IMR-90 (cell line): Measurements from ENCODE around the gene MAGI2. TPM values are rescaled to one million over a fixed set of nuclear protein-coding genes. Genes with fewer than 3 reads are reported as not detected.

Experiments
- ATAC-seq: fragments of 200-7000 bp; cut with Tn5 transposase; 2 replicates; pipeline ENCODE4 v1.9.1; 2020; ENCODE audit warnings: low read depth, mild to moderate bottlenecking, moderate library complexity
- BruUV-seq: library from RNA; stranded (reverse); fragments of 400-500 nt; replicated peaks from 2 replicates; lab custom pipeline; 2021; lab: Mats Ljungman, UMichigan
- CTCF ChIA-PET: fragments of 300-600 bp; formaldehyde crosslinking; extraction: SDS; loops from one replicate; lab custom pipeline; 2021; ENCODE audit warnings: antibody characterized with exemption; lab: Yijun Ruan, JAX
- POLR2A ChIA-PET: fragments of 300-600 bp; sonication (Branson Sonifier 250); formaldehyde crosslinking; loops from one replicate; lab custom pipeline; 2022; ENCODE audit warnings: antibody characterized with exemption; ENCODE audit not compliant: unreplicated experiment; lab: Charles Lee
- DNase-seq: peaks from one replicate; pipeline ENCODE4 v3.0.0; 2013
- H2AFZ ChIP-seq: replicated peaks from 2 replicates; pipeline ENCODE3; 2013; ENCODE audit warnings: low read length, mild to moderate bottlenecking; ENCODE audit not compliant: poor library complexity
- H2AK5ac ChIP-seq: 2 replicates; pipeline ENCODE4 v1.6.1; 2013; ENCODE audit warnings: low read depth, low read length, inconsistent platforms
- H2AK9ac ChIP-seq: replicated peaks from 2 replicates; pipeline ENCODE3; 2013; ENCODE audit warnings: mild to moderate bottlenecking, low read depth, low read length, moderate library complexity; ENCODE audit not compliant: poor library complexity
- H2BK120ac ChIP-seq: 2 replicates; pipeline ENCODE4 v1.6.1; 2013; ENCODE audit warnings: low read depth, low read length, inconsistent platforms
- H2BK15ac ChIP-seq: 3 replicates; pipeline ENCODE4 v1.6.1; 2013; ENCODE audit warnings: low read depth, low read length, inconsistent platforms
- H2BK20ac ChIP-seq: 2 replicates; pipeline ENCODE4 v1.6.1; 2013; ENCODE audit warnings: low read depth, mild to moderate bottlenecking, inconsistent platforms, low read length, moderate library complexity
- H2BK5ac ChIP-seq: 2 replicates; pipeline ENCODE4 v1.6.1; 2013; ENCODE audit warnings: mild to moderate bottlenecking, low read depth, low read length, inconsistent platforms; ENCODE audit not compliant: poor library complexity, severe bottlenecking
- H3K14ac ChIP-seq: replicated peaks from 2 replicates; pipeline ENCODE4 v1.6.1; 2013; ENCODE audit warnings: low read depth, low read length, inconsistent platforms
- H3K18ac ChIP-seq: 2 replicates; pipeline ENCODE4 v1.6.1; 2013; ENCODE audit warnings: low read depth, low read length, control low read depth
- H3K23ac ChIP-seq: 2 replicates; pipeline ENCODE4 v1.6.1; 2013; ENCODE audit warnings: low read depth, low read length, inconsistent platforms
- H3K27ac ChIP-seq: 2 replicates; pipeline ENCODE4 v1.5.1; 2013; ENCODE audit warnings: mild to moderate bottlenecking, control low read depth, low read length; ENCODE audit not compliant: insufficient read depth
- H3K27me3 ChIP-seq: 2 replicates; pipeline ENCODE4 v1.6.1; 2013; ENCODE audit warnings: low read length; ENCODE audit not compliant: control insufficient read depth, insufficient read depth
- H3K36me3 ChIP-seq: 2 replicates; pipeline ENCODE4 v1.6.1; 2013; ENCODE audit warnings: low read length, mixed read lengths; ENCODE audit not compliant: control insufficient read depth, insufficient read depth
- H3K4ac ChIP-seq: 2 replicates; pipeline ENCODE4 v1.6.1; 2013; ENCODE audit warnings: low read depth, low read length, inconsistent platforms
- H3K4me1 ChIP-seq: 2 replicates; pipeline ENCODE4 v1.6.1; 2013; ENCODE audit warnings: low read length, mixed read lengths; ENCODE audit not compliant: control insufficient read depth, insufficient read depth
- H3K4me2 ChIP-seq: 2 replicates; pipeline ENCODE4 v1.6.1; 2013; ENCODE audit warnings: low read depth, mild to moderate bottlenecking, control low read depth, low read length, moderate library complexity
- H3K4me3 ChIP-seq: 2 replicates; pipeline ENCODE4 v1.5.1; 2013; ENCODE audit warnings: low read depth, mild to moderate bottlenecking, control low read depth, low read length, moderate library complexity; ENCODE audit not compliant: insufficient read depth
- H3K56ac ChIP-seq: 2 replicates; pipeline ENCODE4 v1.6.1; 2013; ENCODE audit warnings: low read length, inconsistent platforms; ENCODE audit not compliant: insufficient read depth; ENCODE audit errors: extremely low read depth
- H3K79me1 ChIP-seq, 2 experiments: 2 replicates each; pipeline ENCODE4 v1.6.1; 2013; ENCODE audit warnings: low read length in 2 of 2, inconsistent platforms in 1 of 2, low read depth in 1 of 2
- H3K9ac ChIP-seq: 2 replicates; pipeline ENCODE4 v1.6.1; 2013; ENCODE audit warnings: low read depth, low read length, control low read depth
- H3K9me1 ChIP-seq: 2 replicates; pipeline ENCODE4 v1.6.1; 2013; ENCODE audit warnings: low read length, inconsistent platforms; ENCODE audit not compliant: insufficient read depth
- H3K9me3 ChIP-seq: 2 replicates; pipeline ENCODE4 v1.6.1; 2013; ENCODE audit warnings: low read length; ENCODE audit not compliant: control insufficient read depth, insufficient read depth
- H4K20me1 ChIP-seq: 2 replicates; pipeline ENCODE4 v1.6.1; 2013; ENCODE audit warnings: low read length, inconsistent platforms; ENCODE audit not compliant: insufficient read depth
- H4K5ac ChIP-seq: 2 replicates; pipeline ENCODE4 v1.6.1; 2013; ENCODE audit warnings: mild to moderate bottlenecking, low read depth, low read length, control low read depth
- H4K8ac ChIP-seq, 2 experiments: 2 replicates each; pipeline ENCODE4 v1.6.1; 2013; ENCODE audit warnings: low read depth in 2 of 2, low read length in 2 of 2, control low read depth in 1 of 2, inconsistent platforms in 1 of 2
- H4K91ac ChIP-seq: 2 replicates; pipeline ENCODE4 v1.6.1; 2013; ENCODE audit warnings: low read depth, low read length, inconsistent platforms; ENCODE audit not compliant: insufficient read depth
- BHLHE40 ChIP-seq: fragments of 150-350 bp; IDR thresholded peaks from 2 replicates; pipeline ENCODE4 v1.6.1; 2016; ENCODE audit warnings: mild to moderate bottlenecking, low read depth, low read length
- CEBPB ChIP-seq: IDR thresholded peaks from 2 replicates; pipeline ENCODE4 v1.6.1; 2012; ENCODE audit warnings: low read depth, low read length, improper control_type of control experiment
- CHD1 ChIP-seq: IDR thresholded peaks from 2 replicates; pipeline ENCODE4 v1.6.1; 2012; ENCODE audit warnings: low read depth, low read length, improper control_type of control experiment
- CTCF ChIP-seq: conservative IDR thresholded peaks from 2 replicates; pipeline ENCODE4 v1.5.1; 2012; ENCODE audit warnings: mild to moderate bottlenecking, low read depth, low read length, improper control_type of control experiment
- ELK1 ChIP-seq: fragments of 150-350 bp; IDR thresholded peaks from 2 replicates; pipeline ENCODE4 v1.6.1; 2016; ENCODE audit warnings: low read depth, mild to moderate bottlenecking, low read length, moderate library complexity, borderline replicate concordance
- FOS ChIP-seq: fragments of 150-350 bp; IDR thresholded peaks from 2 replicates; pipeline ENCODE4 v1.6.1; 2016; ENCODE audit warnings: low read depth, low read length
- MAFK ChIP-seq: IDR thresholded peaks from 2 replicates; pipeline ENCODE4 v1.6.1; 2012; ENCODE audit warnings: low read depth, low read length, improper control_type of control experiment
- MAZ ChIP-seq: IDR thresholded peaks from 2 replicates; pipeline ENCODE4 v1.6.1; 2012; ENCODE audit warnings: low read depth, mild to moderate bottlenecking, low read length, improper control_type of control experiment, moderate library complexity, borderline replicate concordance
- MXI1 ChIP-seq: IDR thresholded peaks from 2 replicates; pipeline ENCODE4 v1.6.1; 2012; ENCODE audit warnings: low read depth, mild to moderate bottlenecking, low read length, moderate library complexity, borderline replicate concordance
- NFE2L2 ChIP-seq: fragments of 150-350 bp; IDR thresholded peaks from 2 replicates; pipeline ENCODE4 v1.6.1; 2016; ENCODE audit warnings: low read depth, mild to moderate bottlenecking, low read length
- POLR2A ChIP-seq: IDR thresholded peaks from 2 replicates; pipeline ENCODE4 v1.6.1; 2012; ENCODE audit warnings: mild to moderate bottlenecking, low read depth, low read length
- RAD21 ChIP-seq: IDR thresholded peaks from 2 replicates; pipeline ENCODE4 v1.6.1; 2012; ENCODE audit warnings: low read length, improper control_type of control experiment
- RCOR1 ChIP-seq: IDR thresholded peaks from 2 replicates; pipeline ENCODE4 v1.6.1; 2012; ENCODE audit warnings: mild to moderate bottlenecking, low read length, improper control_type of control experiment; ENCODE audit not compliant: insufficient replicate concordance
- RFX5 ChIP-seq: IDR thresholded peaks from 2 replicates; pipeline ENCODE4 v1.8.0; 2012; ENCODE audit warnings: low read depth, mild to moderate bottlenecking, low read length, moderate library complexity
- SMC3 ChIP-seq: fragments of 150-350 bp; IDR thresholded peaks from 2 replicates; pipeline ENCODE4 v1.6.1; 2016; ENCODE audit warnings: low read depth, mild to moderate bottlenecking, antibody characterized with exemption, low read length, moderate library complexity
- WGBS, 2 experiments: methylation state at CpG; one replicate each; pipeline versions ENCODE4 v1.1.5 to v1.1.7; 2013; ENCODE audit warnings: missing lambda C conversion rate in 2 of 2; ENCODE audit not compliant: insufficient read length in 1 of 2; ENCODE audit errors: extremely low coverage in 2 of 2; 5-methylcytosine and 5-hydroxymethylcytosine counted together
- dilution Hi-C: fragments of 300-500 bp; cut with HindIII; formaldehyde crosslinking; loops from one replicate; pipeline ENCODE4 v1.14.3; 2018; ENCODE audit warnings: low sequenced_read_pairs; ENCODE audit not compliant: unreplicated experiment
- in situ Hi-C: fragments of 300-500 bp; cut with MboI; formaldehyde crosslinking; loops from 3 replicates; pipeline ENCODE4 v1.14.3; 2019; ENCODE audit warnings: low sequenced_read_pairs, inconsistent platforms, mixed read lengths
- intact Hi-C: fragments of 100-400 bp; cut with micrococcal nuclease; formaldehyde crosslinking; loops from 2 replicates; pipeline ENCODE4 v1.10.0; 2022
- polyA plus RNA-seq, 3 experiments: library from polyadenylated mRNA; depleted of rRNA; stranded (reverse); fragments of >200 nt; gene quantifications; 2 replicates each; pipeline ENCODE4 v1.2.3, GENCODE V29; 2012; ENCODE audit warnings: low replicate concordance in 1 of 3
- total RNA-seq: library from RNA; depleted of rRNA; stranded (reverse); fragments of >200 nt; gene quantifications from 2 replicates; pipeline ENCODE4 v1.2.3, GENCODE V29; 2012
- TF ChIP-seq, protein P1 (sequence below): fragments of 150-350 bp; IDR thresholded peaks from 2 replicates; pipeline ENCODE4 v1.6.1; 2017; ENCODE audit warnings: mild to moderate bottlenecking, antibody characterized with exemption, low read length, low read depth

MAGI2 gene
- total and polyA plus RNA-seq, 2 of the 4 experiments (the other 2 are of a cell fraction): 2.5 to 17.9 TPM

DNA sequence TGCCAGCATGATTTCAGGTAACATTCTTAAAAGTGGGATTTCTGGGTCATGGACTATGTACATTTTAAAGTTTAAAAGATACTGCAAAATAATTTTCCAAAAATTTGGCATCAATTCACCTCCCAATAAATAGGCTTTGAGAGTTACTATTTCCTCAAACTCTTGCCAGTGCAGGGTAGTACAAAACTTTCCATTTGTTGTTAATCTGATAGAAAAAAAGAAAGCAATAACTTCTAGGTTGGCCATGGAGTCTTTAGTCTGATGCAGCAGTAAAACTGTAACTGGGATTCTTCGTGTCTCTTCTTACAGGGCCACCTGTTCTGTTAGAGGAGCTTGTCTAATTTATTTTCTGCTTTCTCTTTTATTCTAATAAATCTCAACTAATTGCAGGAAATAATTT is 241.1 kb downstream of the MAGI2 start:
- Histone ChIP-seq H2BK5ac (no peak overlapping the region), H3K27me3 (no peaks in the 10 kb centered on the region), H3K9ac (no peak overlapping the region), H2BK15ac (no peak overlapping the region), H4K5ac (no peak overlapping the region; the same call in 1 of the 2 replicates), H3K56ac (no peak overlapping the region), H3K9me3 (no peaks in the 10 kb centered on the region), H3K27ac (no peak overlapping the region), H3K23ac (no peak overlapping the region), H3K4ac (no peak overlapping the region), H3K4me1 (0 out of 2 replicates have a peak, but pooled peaks cover 1% of the 10 kb centered on the region), H2AK5ac (no peak overlapping the region), H3K14ac (no peak overlapping the region), H3K36me3 (no peaks in the 10 kb centered on the region), H4K8ac (no peak overlapping the region), H3K9me1 (no peaks in the 10 kb centered on the region), H3K79me1 (peaks cover 4 to 10% of the 10 kb centered on the region in 2 experiments; a peak in 3 of 4 replicates), H3K4me2 (no peak overlapping the region), H4K91ac (no peak overlapping the region), H2BK120ac (no peak overlapping the region), H2BK20ac (no peak overlapping the region), H4K20me1 (no peaks in the 10 kb centered on the region; the same call in 1 of the 2 replicates), H2AFZ (no peak overlapping the region), H3K18ac (no peak overlapping the region), H3K4me3 (no peak overlapping the region), H2AK9ac (no peak overlapping the region)
- BruUV-seq: no TSS peak
- CTCF ChIA-PET: no interaction called here
- ATAC-seq (no peak), DNase-seq (no peak)
- POLR2A ChIA-PET: no interaction called here
- TF ChIP-seq CEBPB (no peak), POLR2A (no peak), SMC3 (no peak), RAD21 (no peak), BHLHE40 (no peak), CTCF (no peak), MAFK (no peak), CHD1 (no peak), RCOR1 (no peak), FOS (no peak), RFX5 (no peak), ELK1 (no peak), NFE2L2 (no peak), MXI1 (no peak), MAZ (no peak)
- TF ChIP-seq, protein P1, sequence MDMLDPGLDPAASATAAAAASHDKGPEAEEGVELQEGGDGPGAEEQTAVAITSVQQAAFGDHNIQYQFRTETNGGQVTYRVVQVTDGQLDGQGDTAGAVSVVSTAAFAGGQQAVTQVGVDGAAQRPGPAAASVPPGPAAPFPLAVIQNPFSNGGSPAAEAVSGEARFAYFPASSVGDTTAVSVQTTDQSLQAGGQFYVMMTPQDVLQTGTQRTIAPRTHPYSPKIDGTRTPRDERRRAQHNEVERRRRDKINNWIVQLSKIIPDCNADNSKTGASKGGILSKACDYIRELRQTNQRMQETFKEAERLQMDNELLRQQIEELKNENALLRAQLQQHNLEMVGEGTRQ: no peak
- dilution Hi-C loops: no loop called here
- no CpG with 5 or more reads among the region's 1 CpG for WGBS, 2 experiments
- intact Hi-C loops: no loop called here
- in situ Hi-C loops: no loop called here
